Measurements from ENCODE around the gene TSPAN9. TPM values are rescaled to one million over a fixed set of nuclear protein-coding genes. Genes with fewer than 3 reads are reported as not detected.

The TSPAN9 gene
- total and polyA plus RNA-seq, 10 of the 15 experiments (the other 5 are each of a cell fraction or from before 2014, with no cell fraction given) = 0.03 to 1.0 (median 0.12) TPM; not detected in 5

GRCh38 chr12:3034067-3034750, 43.0 kb upstream of the TSPAN9 start:
- POLR2A ChIA-PET = no interaction called here
- 13% methylated on average over 10 of the region's 10 CpGs for WGBS (ENCODE audit: insufficient coverage, insufficient replicate concordance, low lambda C conversion rate, missing lambda C conversion rate)
- no peak overlapping the region for H3K4me3 ChIP-seq
- intact Hi-C loops (cut with micrococcal nuclease; ENCODE audit: unreplicated experiment) (loop anchor here (5.0 kb wide), 1 partner anchor 187 kb away; no protein-coding TSS in a partner anchor), in situ Hi-C loops (cut with MboI) (no loop called here)
- RAD21 ChIA-PET (ENCODE audit: unreplicated experiment) = interaction anchor here (1.0 to 1.6 kb wide), 3 partner anchors 149 to 156 kb away, joined by 3 to 7 read pairs (median 5); no protein-coding TSS in a partner anchor
- H2AFZ ChIP-seq (ENCODE audit: control insufficient read depth, low read depth, low read length) = no peak overlapping the region
- ATAC-seq = peak; percentile 99
- peak; percentile 71 for FAIRE-seq
- CTCF ChIA-PET = interaction anchor here (0.6 to 2.6 kb wide), 8 partner anchors 9 to 249 kb away, joined by 3 to 10 read pairs (median 4); no protein-coding TSS in a partner anchor
- BruUV-seq (replicated peaks) = no TSS peak
- no peak overlapping the region for H3K27ac ChIP-seq (ENCODE audit: control insufficient read depth, insufficient read depth)
- H3K36me3 ChIP-seq (ENCODE audit: control insufficient read depth in 2 of 2, insufficient read depth in 2 of 2, low read length in 1 of 2) = no peaks in the 10 kb centered on the region
- H4K20me1 ChIP-seq (ENCODE audit: control insufficient read depth, insufficient read depth) = no peaks in the 10 kb centered on the region
- no peak for DNase-seq (ENCODE audit: low read depth, low spot score)
- H3K4me2 ChIP-seq (ENCODE audit: control insufficient read depth, insufficient read depth) = no peak overlapping the region
- H3K79me2 ChIP-seq (ENCODE audit: control insufficient read depth, insufficient read depth, low read length) = no peaks in the 10 kb centered on the region
- no peaks in the 10 kb centered on the region for H3K9me3 ChIP-seq (replicated peaks; ENCODE audit: control insufficient read depth, insufficient read depth, low read length)
- SMC1A ChIA-PET (ENCODE audit: uncharacterized antibody, unreplicated experiment) = no interaction called here
- H3K27me3 ChIP-seq (replicated peaks in 1 of 2; ENCODE audit: control insufficient read depth in 2 of 2, insufficient read depth in 2 of 2, low read length in 1 of 2) = no peaks in the 10 kb centered on the region; a peak in 1 of 4 replicates
- no peaks in the 10 kb centered on the region for H3K4me1 ChIP-seq (ENCODE audit: control insufficient read depth, insufficient read depth, low read length)
- H3K9ac ChIP-seq (ENCODE audit: control insufficient read depth, insufficient read depth, low read length) = no peak overlapping the region
- TF ChIP-seq RBBP5 (conservative IDR thresholded peaks at IDR 0.05) (no peak), NFIC (IDR thresholded peaks at IDR 0.05; ENCODE audit: low read depth, low read length) (no peak), RUNX3 (IDR thresholded peaks at IDR 0.05; ENCODE audit: low read length) (no peak), NBN (IDR thresholded peaks at IDR 0.05) (no peak), TAF1 (IDR thresholded peaks at IDR 0.05; ENCODE audit: borderline replicate concordance, low read depth, low read length) (no peak), POU2F2 (IDR thresholded peaks at IDR 0.05; ENCODE audit: borderline replicate concordance, low read depth, low read length) (no peak), SPI1 (IDR thresholded peaks at IDR 0.05; ENCODE audit: borderline replicate concordance, insufficient read depth, low read depth, low read length) (no peak), BACH1 (IDR thresholded peaks at IDR 0.05; ENCODE audit: borderline replicate concordance) (no peak), HDGF (IDR thresholded peaks at IDR 0.05) (no peak), MTA2 (IDR thresholded peaks at IDR 0.05; ENCODE audit: low read depth) (no peak), JUND (IDR thresholded peaks at IDR 0.05; ENCODE audit: low read depth, low read length) (no peak), PKNOX1 (IDR thresholded peaks at IDR 0.05) (peak; percentile 21; the same call in 1 of the 2 replicates), ZNF384 (IDR thresholded peaks at IDR 0.05; ENCODE audit: borderline replicate concordance, low read depth, low read length) (no peak), SMC3 (IDR thresholded peaks at IDR 0.05; ENCODE audit: borderline replicate concordance, low read length) (peak; percentile 48; the same call in 1 of the 2 replicates), IRF5 (IDR thresholded peaks at IDR 0.05; ENCODE audit: borderline replicate concordance) (no peak), CREM (IDR thresholded peaks at IDR 0.05; ENCODE audit: low read depth) (no peak), NFXL1 (IDR thresholded peaks at IDR 0.05; ENCODE audit: borderline replicate concordance) (no peak), NR2F1 (conservative IDR thresholded peaks at IDR 0.05) (no peak), PBX3 (IDR thresholded peaks at IDR 0.05; ENCODE audit: insufficient replicate concordance, low read depth, low read length) (no peak), NKRF (conservative IDR thresholded peaks at IDR 0.05) (no peak)
